ENCODE results near the gene LIX1. TPM values are rescaled to one million over a fixed set of nuclear protein-coding genes. Genes with fewer than 3 reads are reported as not detected.

The LIX1 gene
- total RNA-seq = not detected in 2 replicates

DNA sequence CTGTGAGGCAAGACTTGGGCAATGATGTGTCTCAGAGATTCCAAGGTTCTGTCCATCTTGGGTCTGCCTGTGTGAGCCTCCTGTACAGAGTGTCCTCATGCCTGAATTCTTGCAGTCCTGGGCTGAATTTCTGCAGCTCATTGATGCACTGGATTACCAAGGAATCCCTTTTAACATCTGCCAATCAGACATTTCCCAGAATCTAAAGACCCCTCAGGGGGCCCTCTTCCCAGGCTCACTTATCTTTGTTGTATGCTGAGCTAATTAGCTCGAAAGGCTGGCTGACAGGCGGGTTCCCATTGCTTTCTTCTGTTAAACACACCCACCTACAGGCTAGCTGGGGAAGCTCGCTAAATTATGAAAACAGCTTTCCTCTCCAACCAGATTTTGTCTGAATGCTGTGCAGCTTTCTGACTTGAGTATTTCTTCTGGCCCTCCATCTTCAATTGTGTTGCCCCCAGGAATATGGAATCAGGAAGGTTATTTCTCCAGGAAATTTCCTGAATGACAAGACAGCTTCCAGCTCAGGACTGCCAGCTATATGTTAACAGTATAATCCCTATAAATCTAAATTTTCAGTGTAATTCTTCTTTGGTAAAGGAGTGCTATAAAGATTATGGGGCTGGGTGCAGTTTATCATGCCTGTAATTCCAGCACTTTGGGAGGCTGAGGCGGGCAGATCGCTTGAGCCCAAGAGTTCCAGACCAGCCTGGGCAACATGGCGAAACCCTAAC lies at the start of gene LIX1:
Gene LIX1, minus strand, starts transcription at position 91 of the 734 bp plus-strand sequence. Its CDS starts 35 bp downstream, at position 56.

DNA sequence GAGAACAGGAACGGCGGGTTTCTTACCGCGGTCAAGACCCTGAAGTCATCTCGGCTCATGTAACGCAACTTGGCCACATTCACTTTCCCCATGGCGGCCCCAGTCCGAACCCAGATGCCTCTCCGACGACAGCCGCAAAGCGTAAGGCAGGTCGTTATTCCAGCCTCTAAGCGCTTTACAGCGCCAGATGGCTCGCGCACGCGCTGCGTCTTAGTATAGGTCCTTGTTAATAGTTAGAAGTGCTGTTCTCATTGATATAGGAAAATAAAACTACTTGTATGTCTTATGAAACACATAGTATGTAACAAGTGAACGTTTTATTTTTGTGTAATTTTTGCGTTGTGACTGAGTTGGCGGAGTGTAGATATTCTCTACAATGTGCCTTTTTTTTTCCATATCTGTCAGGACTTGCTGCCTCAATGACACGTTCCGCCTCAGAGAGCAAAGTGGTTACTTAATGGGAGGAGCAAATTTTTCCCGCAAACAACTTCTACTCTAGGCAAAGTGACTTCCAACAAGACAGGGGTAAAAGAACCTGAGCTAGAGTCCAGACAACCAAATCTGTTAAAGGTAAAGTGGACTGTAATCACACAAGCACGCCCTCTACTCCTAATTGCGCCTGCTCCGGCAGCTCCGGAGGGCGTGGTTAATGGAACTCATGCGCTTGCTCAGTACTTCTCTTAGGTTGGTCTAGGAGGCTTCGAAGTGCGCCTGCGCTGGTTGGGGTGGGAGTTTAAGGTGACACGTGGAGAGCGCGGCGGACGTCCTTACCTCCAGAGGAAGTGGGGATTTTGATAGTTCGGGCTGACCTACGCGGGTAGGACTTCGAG lies 40.9 kb upstream of the LIX1 start, which contains the start of gene RIOK2:
Gene RIOK2, minus strand, starts transcription at position 148 of the 830 bp plus-strand sequence. Its CDS starts 56 bp downstream, at position 92.

Other genes with a start within 250 kb of the LIX1 start
- gene LNPEP, start 206.5 kb downstream of the LIX1 start, total RNA-seq = 36.7 and 38.1 TPM in 2 replicates
- 35.3 and 45.9 TPM in 2 replicates for gene RIOK2, start 40.6 kb upstream of the LIX1 start, total RNA-seq

Data from uterine smooth muscle cell (primary cell).